DND-41 (cell line): ENCODE data around the gene TTR.

Experiments used
- ATAC-seq: fragments of 200-7000 bp; cut with Tn5 transposase; 3 replicates; pipeline ENCODE4 v1.9.1; 2021; ENCODE audit warnings: low read depth; ENCODE audit not compliant: insufficient read depth
- DNase-seq: peaks from one replicate; pipeline ENCODE4 v3.0.0-alpha.2; 2020
- H2AFZ ChIP-seq: 2 replicates; pipeline ENCODE4 v1.6.0; 2012; ENCODE audit warnings: low read depth, low read length
- H3K27ac ChIP-seq: 2 replicates; pipeline ENCODE4 v1.5.1; 2012; ENCODE audit warnings: low read length, inconsistent platforms
- H3K27me3 ChIP-seq: fragments of 200-600 bp; sonication (generic); 2 replicates; pipeline ENCODE4 v1.6.0; 2012; ENCODE audit warnings: low read length, mild to moderate bottlenecking, inconsistent platforms; ENCODE audit not compliant: insufficient read depth, poor library complexity
- H3K36me3 ChIP-seq: 2 replicates; pipeline ENCODE4 v1.5.1; 2012; ENCODE audit warnings: low read length, inconsistent platforms; ENCODE audit not compliant: insufficient read depth
- H3K4me1 ChIP-seq: 2 replicates; pipeline ENCODE4 v1.5.1; 2012; ENCODE audit warnings: mild to moderate bottlenecking, low read length; ENCODE audit not compliant: insufficient read depth
- H3K4me2 ChIP-seq: 2 replicates; pipeline ENCODE4 v1.6.0; 2012; ENCODE audit warnings: mild to moderate bottlenecking, moderate library complexity, low read length, inconsistent platforms; ENCODE audit not compliant: insufficient read depth
- H3K4me3 ChIP-seq, 2 experiments: fragments of 200-600 bp in 1 of 2; shearing (Covaris generic) in 1 of 2; 2 replicates each; pipeline ENCODE4 v1.5.1; 2012 to 2016; ENCODE audit warnings: inconsistent platforms in 2 of 2, low read length in 2 of 2, mild to moderate bottlenecking in 2 of 2, low read depth in 1 of 2, moderate library complexity in 1 of 2
- H3K79me2 ChIP-seq: 2 replicates; pipeline ENCODE4 v1.6.0; 2012; ENCODE audit warnings: low read length, inconsistent platforms; ENCODE audit not compliant: insufficient read depth
- H3K9ac ChIP-seq: 2 replicates; pipeline ENCODE4 v1.6.0; 2012; ENCODE audit warnings: low read depth, mild to moderate bottlenecking, inconsistent platforms, low read length, moderate library complexity
- H3K9me3 ChIP-seq: 2 replicates; pipeline ENCODE4 v1.5.1; 2012; ENCODE audit warnings: low read length, moderate library complexity, mild to moderate bottlenecking, inconsistent platforms; ENCODE audit not compliant: insufficient read depth, severe bottlenecking
- H4K20me1 ChIP-seq: 2 replicates; pipeline ENCODE4 v1.6.0; 2012; ENCODE audit warnings: low read length; ENCODE audit not compliant: insufficient read depth
- CTCF ChIP-seq: IDR thresholded peaks from 2 replicates; pipeline ENCODE4 v1.5.1; 2012; ENCODE audit warnings: borderline replicate concordance, low read length, moderate library complexity, mild to moderate bottlenecking; ENCODE audit not compliant: poor library complexity, severe bottlenecking; ENCODE audit errors: extremely low read depth
- EZH2 ChIP-seq: IDR thresholded peaks from 3 replicates; pipeline ENCODE4 v1.6.1; 2012; ENCODE audit warnings: borderline replicate concordance, low read depth, mild to moderate bottlenecking, moderate library complexity, low read length, inconsistent platforms; ENCODE audit not compliant: severe bottlenecking

Gene TTR

GRCh38 chr18:31591628-31592027 is at the start of gene TTR:
TSS of gene TTR (plus strand) at chr18:31591877. CDS start at chr18:31591903, 26 bp downstream.
- Histone ChIP-seq H2AFZ (no peak within 1 kb of the TSS), H3K4me1 (no peaks in the 10 kb centered on the region), H3K9ac (no peak within 1 kb of the TSS), H3K36me3 (no peaks in the 10 kb centered on the region), H4K20me1 (no peaks in the 10 kb centered on the region), H3K4me3 (no peak within 1 kb of the TSS), H3K9me3 (no peaks in the 10 kb centered on the region), H3K27me3 (no peaks in the 10 kb centered on the region), H3K27ac (no peak within 1 kb of the TSS), H3K79me2 (no peaks in the 10 kb centered on the region), H3K4me2 (no peak within 1 kb of the TSS)
- no peak for TF ChIP-seq EZH2
- TF ChIP-seq CTCF, result no peak
- no peak for DNase-seq
- ATAC-seq, result no peak

- TF ChIP-seq CTCF (no peak), EZH2 (no peak)
- Histone ChIP-seq H3K79me2 (no peaks in the 10 kb centered on the region), H3K9ac (no peak overlapping the region), H3K27me3 (peaks cover 8% of the 10 kb centered on the region), H3K4me3 (no peak overlapping the region), H3K36me3 (no peaks in the 10 kb centered on the region), H3K4me2 (no peak overlapping the region), H3K27ac (no peak overlapping the region), H2AFZ (no peak overlapping the region), H3K4me1 (no peaks in the 10 kb centered on the region), H3K9me3 (no peaks in the 10 kb centered on the region), H4K20me1 (no peaks in the 10 kb centered on the region)
- ATAC-seq (no peak), DNase-seq (no peak)
These were observed 45.2 kb upstream of the TTR start for GRCh38 chr18:31546476-31546875.

GRCh38 chr18:31548853-31549252 is 42.8 kb upstream of the TTR start:
- no peak overlapping the region for H3K27ac ChIP-seq
- peaks cover 8% of the 10 kb centered on the region for H3K27me3 ChIP-seq
- no peak for ATAC-seq
- H3K4me3 ChIP-seq, result no peak overlapping the region
- no peak for TF ChIP-seq CTCF
- TF ChIP-seq EZH2, result no peak
- no peaks in the 10 kb centered on the region for H3K4me1 ChIP-seq
- H3K9me3 ChIP-seq, result no peaks in the 10 kb centered on the region
- H3K4me2 ChIP-seq, result no peak overlapping the region
- H3K9ac ChIP-seq, result no peak overlapping the region
- no peaks in the 10 kb centered on the region for H4K20me1 ChIP-seq
- no peaks in the 10 kb centered on the region for H3K36me3 ChIP-seq
- DNase-seq, result no peak
- H3K79me2 ChIP-seq, result no peaks in the 10 kb centered on the region
- H2AFZ ChIP-seq, result no peak overlapping the region

GRCh38 chr18:31549416-31549815 is 42.3 kb upstream of the TTR start:
- Histone ChIP-seq H3K79me2 (no peaks in the 10 kb centered on the region), H3K4me2 (no peak overlapping the region), H4K20me1 (no peaks in the 10 kb centered on the region), H3K9me3 (no peaks in the 10 kb centered on the region), H3K27ac (no peak overlapping the region), H3K36me3 (no peaks in the 10 kb centered on the region), H3K4me3 (no peak overlapping the region), H3K4me1 (no peaks in the 10 kb centered on the region), H3K27me3 (peaks cover 8% of the 10 kb centered on the region), H3K9ac (no peak overlapping the region), H2AFZ (no peak overlapping the region)
- DNase-seq (no peak), ATAC-seq (no peak)
- TF ChIP-seq CTCF (no peak), EZH2 (no peak)
